D721Med (cell line): ENCODE measurements around the gene ZNF518A.
"Not testable (repeated sequence)": the region's sequence is repeated elsewhere in the genome, so short reads cannot be mapped to it uniquely, and the experiment has no call there.

Source experiments
- DNase-seq: peaks from one replicate; pipeline ENCODE4 v3.0.0; 2011; ENCODE audit warnings: low spot score; ENCODE audit not compliant: insufficient read length
- FAIRE-seq: peaks from 2 replicates; lab custom pipeline; 2011; peaks lifted over from hg19 to GRCh38; lab: Jason Lieb, UNC
- TF ChIP-seq, protein P1 (sequence below): IDR thresholded peaks from 2 replicates; pipeline ENCODE4 v1.5.1; 2012; ENCODE audit warnings: mild to moderate bottlenecking, control low read depth; ENCODE audit not compliant: insufficient read depth; ENCODE audit errors: missing control alignments

The ZNF518A gene

DNA sequence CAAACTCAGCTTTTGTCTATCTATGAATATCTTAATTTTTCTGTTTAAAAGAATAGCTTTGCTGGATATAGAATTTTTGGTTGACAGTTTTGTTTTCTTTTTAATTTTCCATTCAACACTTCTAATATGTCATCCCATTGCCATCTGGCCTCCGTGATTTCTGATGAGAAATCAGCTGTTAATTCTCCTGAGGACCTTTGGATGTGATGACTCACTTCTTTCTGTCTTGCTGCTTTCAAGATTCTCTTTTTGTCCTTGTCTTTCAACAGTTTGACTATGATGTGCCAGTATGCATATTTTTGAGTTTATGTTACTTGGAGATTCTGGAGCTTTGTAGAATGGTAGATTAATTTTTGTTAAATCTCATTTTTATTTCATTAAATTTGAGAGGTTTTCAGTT lies 38.4 kb downstream of the ZNF518A start:
- TF ChIP-seq, protein P1, sequence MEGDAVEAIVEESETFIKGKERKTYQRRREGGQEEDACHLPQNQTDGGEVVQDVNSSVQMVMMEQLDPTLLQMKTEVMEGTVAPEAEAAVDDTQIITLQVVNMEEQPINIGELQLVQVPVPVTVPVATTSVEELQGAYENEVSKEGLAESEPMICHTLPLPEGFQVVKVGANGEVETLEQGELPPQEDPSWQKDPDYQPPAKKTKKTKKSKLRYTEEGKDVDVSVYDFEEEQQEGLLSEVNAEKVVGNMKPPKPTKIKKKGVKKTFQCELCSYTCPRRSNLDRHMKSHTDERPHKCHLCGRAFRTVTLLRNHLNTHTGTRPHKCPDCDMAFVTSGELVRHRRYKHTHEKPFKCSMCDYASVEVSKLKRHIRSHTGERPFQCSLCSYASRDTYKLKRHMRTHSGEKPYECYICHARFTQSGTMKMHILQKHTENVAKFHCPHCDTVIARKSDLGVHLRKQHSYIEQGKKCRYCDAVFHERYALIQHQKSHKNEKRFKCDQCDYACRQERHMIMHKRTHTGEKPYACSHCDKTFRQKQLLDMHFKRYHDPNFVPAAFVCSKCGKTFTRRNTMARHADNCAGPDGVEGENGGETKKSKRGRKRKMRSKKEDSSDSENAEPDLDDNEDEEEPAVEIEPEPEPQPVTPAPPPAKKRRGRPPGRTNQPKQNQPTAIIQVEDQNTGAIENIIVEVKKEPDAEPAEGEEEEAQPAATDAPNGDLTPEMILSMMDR, result no peak
- no peak for DNase-seq

DNA sequence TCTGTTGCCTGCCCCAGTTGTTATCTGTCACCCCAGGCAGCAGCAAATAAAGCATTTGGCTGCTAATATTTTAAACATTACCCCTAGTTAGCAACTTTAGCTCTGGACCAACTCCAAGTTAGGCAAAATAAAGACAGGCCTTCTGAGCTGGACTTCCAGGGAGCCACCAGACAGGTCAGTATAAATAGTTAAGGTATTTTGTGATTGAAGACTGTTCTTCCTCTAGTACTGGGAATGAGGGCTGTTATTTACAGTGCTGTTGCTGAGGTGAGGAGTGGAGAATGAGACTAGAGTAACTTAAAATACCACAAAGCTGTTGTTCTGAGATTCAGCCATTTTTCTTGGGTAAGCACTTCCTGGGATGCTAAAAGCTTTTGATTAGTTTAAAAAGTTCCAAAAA lies 40.1 kb downstream of the ZNF518A start:
- FAIRE-seq, result no peak
- TF ChIP-seq, protein P1, result no peak
- DNase-seq, result no peak

More for the DNA sequence above, 38.4 kb downstream of the ZNF518A start:
- no peak for FAIRE-seq

DNA sequence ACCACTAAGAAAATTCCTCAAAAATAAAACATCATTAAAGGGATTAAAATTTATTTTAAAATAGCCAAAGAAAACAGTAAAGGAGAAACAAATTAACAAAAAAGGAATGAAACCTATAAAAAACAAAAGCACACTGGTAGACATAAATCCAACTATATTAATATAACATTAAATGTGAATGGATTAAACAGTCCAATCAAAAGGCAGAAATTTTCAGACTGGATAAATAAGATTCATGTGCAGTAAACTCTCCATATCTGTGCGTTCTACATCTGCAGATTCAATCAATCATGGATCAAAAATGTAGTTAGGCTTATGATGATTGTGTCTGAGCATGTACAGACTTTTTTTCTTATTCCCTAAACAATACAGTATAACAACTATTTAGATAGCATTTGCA lies 42.6 kb downstream of the ZNF518A start:
- FAIRE-seq, result no peak
- TF ChIP-seq, protein P1, result no peak
- DNase-seq, result no peak

DNA sequence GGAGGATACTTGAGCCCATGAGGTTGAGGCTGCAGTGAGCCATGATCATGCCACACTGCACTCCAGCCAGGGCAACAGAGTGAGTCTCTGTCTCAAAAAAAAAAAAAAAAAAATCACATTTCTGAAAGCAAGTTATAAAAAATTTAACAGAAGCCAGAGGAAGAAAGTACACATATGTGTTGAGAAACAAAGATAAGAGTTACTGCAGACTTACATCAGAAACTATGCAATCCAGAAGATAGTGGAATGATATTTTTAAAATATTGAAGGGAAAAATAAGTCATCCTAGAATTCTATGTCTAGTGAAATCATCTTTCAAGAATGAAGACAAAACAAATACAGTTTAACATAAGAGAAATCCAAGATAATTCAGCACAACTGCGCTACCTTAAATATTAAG lies 46.9 kb downstream of the ZNF518A start:
- TF ChIP-seq, protein P1, result no peak
- DNase-seq, result no peak
- no peak for FAIRE-seq

DNA sequence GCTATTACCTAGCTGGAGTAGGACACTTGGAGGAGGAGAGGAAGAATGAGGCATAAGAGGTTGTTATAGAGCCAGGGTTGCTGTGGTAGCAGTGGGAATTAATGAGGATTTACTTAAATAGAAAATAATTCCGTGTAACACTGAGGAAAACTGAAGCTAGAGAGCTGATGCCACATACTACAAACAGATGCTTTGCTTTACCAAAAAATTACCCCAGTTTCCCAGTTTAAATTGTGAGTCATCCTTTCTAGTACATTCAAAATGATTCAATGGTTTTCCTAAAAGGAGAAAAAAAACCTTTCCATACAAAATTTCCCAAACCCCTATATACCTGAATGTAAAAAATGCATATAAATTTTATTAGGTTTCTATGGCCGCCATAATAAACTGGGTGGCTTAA lies 58.3 kb downstream of the ZNF518A start:
- FAIRE-seq, result no peak
- TF ChIP-seq, protein P1, result no peak
- no peak for DNase-seq

DNA sequence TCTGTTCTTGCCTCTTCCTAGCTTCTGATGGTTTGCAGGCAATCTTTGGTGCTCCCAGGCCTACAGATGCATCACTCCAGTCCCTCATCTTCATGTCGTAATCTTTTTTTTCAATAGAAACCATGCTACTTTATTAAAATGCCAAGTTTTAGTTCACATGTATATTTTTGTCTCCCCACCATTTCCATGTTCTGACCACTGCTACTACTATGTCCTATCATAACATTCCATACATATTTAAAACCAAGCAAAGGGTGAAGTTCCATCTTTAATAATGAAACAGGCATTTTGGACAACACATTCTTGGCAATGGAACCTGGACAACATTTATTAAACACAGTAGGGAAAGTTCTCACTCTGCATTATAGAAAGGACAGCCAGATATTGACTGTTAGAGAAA lies 58.8 kb downstream of the ZNF518A start:
- DNase-seq, result no peak
- no peak for FAIRE-seq
- TF ChIP-seq, protein P1, result no peak

DNA sequence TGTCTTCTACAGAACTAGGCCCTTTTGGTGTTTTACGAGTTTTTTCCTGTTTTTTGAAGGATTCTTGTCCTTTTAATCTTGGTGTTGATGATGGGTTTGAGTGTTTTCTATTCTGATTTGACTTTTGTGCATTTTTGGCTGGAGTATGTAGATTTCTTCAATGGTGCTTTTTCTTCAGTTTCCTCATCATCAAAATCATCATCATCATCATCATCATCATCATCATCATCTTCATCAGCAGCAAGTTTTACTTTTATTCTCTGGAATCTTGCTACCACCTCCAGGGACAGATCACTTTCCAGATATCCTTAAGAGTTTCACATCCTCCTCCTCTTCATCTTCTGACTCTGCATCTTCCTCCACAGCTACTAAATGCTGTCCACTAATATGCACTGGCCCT lies 59.4 kb downstream of the ZNF518A start:
- not testable (repeated sequence) for DNase-seq, FAIRE-seq

DNA sequence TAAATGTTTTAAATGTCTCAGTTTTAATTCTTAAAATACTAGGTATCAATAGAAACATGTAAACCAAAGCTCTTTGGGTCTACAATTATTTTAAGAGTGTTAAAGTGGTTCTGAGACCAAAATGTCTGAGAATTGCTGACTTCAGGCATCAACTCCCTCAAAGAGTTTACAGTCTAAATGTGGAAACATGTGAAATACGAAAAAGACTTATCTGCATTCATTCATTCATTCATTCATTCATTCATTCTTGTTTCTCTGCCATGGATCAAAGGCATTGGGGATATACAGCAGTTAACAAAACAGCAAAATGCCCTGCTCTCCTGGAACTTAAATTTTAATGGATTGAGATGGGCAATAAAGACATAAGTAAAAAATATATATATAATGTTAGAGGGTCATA lies 71.4 kb downstream of the ZNF518A start:
- FAIRE-seq (no peak), DNase-seq (no peak)
- TF ChIP-seq, protein P1, result no peak
